ENCODE data around the gene COL4A2.

COL4A2 gene

DNA sequence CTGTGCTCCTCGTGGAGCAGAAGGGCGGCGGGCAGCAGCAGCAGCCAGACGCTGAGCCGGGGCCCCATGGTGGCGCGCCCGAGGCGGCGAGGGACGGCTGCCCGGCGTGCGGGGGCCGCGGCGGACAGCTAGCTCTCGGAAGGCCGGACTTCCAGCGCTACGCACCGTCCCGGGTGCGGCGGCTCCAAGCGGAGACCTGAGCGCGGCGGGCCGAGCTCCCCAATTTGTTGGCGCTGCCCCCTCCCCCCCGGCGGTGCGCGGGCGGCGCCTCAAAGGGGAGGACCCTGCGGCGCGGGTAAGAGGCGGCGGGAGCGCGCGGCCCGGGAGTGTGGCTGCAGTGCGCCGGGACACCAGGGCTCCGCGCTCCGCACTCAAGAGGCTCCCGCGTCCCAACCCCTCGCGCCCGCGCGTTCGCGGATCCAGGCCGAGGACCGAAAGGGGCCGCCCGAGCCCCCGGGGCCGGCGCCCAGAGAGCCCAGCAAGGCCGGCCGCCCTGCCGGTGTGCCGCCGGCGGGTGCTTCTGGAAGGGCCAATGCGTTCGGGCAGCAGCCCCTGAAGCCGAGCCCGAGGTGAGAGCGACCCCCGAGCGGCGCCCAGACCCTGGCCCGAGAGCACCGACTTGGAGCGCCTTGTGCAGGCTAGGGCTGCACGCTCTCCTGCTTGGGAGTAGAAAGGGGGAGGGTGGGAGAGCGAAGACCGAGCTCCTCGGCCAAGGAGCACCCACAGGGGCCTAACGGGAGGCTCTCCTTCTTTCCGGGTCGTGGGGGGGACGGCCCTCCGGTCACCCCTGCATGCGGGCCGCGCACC, at the start of gene COL4A2, which contains the start of gene COL4A1:
Gene COL4A2, plus strand, starts transcription at position 325 of the 807 bp plus-strand sequence. CDS start 620 bp downstream, outside the sequence.
Gene COL4A1, minus strand, starts transcription at position 198 of the 807 bp plus-strand sequence. Its CDS starts 130 bp downstream, at position 68.
- DNase-seq: peak; percentile 15 to 49

GRCh38 chr13:110257408-110257807, 49.7 kb upstream of the COL4A2 start:
- DNase-seq: no peak

DNA sequence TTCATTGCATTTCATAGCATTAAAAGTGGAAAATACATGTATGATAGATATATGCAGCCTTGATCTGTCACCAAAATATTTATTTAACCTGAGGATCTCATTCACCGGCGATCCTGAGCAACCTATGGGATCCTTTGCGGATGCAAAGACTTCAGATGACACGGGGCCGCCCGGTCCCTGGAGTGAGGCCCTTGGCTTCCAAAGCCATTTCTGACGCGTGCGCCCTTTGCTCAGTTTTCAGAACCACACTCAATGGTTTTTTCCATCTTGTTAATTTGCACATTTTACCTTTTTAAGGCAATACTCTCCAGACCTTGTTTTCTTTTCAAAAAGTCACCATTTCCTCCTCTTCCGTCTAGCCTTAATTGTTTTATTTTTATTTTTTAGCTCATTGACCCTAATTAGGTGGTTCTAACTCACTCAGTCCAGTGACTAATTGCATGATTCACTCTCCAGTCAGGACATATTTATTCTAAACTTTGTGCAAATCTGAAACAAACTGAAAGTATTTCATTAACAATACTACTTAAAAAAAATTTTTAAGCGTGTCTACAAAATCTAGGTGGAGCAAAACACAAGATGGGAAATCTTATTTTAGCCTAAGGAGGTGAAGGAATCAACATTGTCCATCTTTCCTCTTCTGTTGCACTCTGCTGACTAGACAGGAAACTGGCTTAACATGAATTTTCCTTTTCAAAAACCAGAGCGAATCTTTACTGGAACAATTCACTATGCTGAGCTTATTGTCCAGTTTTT, 48.0 kb upstream of the COL4A2 start:
- no peak for DNase-seq

GRCh38 chr13:110259651-110260050, 47.4 kb upstream of the COL4A2 start:
- no peak for DNase-seq

- no peak for DNase-seq
These were observed 45.7 kb upstream of the COL4A2 start for GRCh38 chr13:110261166-110262081.

GRCh38 chr13:110262082-110262436, 45.0 kb upstream of the COL4A2 start:
- no peak for DNase-seq

DNA sequence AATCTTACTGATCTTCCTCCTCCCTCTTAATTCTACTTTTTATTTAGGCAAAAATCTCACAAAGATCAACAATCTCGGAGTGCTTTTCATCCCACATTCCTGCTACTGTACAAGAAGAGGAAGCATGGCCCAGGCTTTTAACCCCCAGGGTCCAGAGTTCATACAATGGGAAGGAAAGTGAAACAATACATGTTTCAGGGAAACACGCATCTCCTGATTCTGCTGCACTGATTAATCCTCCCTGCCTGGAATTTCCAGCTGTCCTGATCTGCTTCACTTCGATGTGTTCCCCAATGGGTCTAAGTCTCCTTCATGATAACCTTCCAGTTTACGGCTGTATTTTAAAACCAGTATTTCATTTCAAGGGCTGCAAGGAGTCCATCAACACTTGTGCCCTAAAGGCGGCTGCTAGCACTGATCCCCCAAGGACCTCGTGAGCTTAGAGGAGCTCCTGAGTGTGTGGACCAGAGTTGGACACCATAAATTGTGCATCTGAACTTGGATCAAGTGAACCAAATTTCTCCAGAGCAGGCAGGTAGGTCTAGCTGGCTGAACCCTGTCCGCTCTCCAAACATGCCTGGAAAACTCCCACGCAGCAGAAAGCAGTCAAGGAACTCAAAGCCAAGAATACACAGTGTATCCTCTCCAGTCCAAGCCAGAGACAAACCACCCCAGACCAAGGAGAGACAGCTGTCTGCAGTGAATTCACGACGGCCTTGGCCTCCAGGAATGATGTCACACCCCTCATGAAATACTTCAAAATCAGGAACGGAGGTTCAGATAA, 44.4 kb upstream of the COL4A2 start:
- no peak for DNase-seq

DNA sequence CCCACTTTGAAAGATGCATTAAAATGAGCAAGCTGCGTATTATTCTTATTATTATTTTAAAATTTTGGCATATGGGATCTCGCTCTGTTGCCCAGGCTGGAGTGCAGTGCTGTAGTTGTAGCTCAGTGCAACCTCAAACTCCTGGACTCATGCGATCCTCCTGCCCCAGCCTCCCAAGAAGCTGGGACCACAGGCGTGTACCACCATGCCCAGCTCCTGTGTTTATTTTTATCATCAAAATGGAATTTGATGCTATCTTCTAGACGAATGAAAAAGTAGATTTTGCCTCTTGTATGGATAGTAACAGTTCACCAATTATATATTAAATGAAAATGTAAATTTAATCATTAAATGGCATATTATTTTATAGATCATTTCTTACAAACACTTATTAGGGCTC, 43.7 kb upstream of the COL4A2 start:
- no peak for DNase-seq

GRCh38 chr13:110263888-110264287, 43.2 kb upstream of the COL4A2 start:
- no peak for DNase-seq

DNA sequence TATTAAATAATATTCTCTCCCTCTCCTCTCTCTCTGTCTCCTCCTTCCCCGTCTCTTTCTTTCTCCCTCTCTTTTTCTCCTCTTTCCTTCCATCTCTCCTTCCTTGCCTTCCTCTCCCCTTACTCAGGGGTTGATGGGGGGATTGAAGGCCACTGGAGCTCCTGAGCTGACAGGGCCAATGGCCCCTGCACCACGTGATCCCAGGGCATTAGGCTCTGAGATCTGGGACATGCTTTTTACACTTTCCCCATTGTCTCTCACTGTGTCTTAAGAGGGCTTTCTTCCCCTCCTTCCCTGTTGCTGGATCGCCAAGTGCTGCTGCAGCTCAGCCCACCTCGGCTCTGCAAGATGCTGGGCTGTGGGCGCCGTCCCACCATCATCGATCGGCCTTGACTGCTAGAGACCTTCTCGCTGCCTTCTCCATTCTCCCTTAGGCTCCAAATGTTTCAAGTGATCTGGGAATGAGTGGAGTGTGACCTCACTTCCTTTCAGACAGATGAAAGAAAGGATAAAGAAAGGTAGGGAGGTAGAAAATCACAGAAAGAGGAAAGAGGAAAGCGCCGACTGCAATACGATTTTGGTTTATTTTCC, 42.3 kb upstream of the COL4A2 start:
- no peak for DNase-seq

DNA sequence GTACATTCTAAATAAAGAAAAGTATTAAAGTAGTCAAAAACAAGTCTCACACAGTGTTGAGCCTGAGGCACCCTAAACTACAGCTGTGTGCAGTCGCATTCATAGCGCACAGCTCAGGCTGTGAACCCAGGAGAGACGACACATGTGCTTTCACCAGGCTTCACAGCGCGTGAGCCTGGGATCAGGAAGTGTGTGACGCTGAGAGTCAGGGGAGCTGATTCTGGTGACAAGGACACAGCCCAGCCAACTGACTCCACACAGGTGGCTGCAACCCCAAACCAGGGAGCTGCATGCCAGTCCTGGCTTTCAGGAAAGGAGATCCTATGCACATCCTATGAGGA, 41.8 kb upstream of the COL4A2 start:
- DNase-seq: no peak

DNA sequence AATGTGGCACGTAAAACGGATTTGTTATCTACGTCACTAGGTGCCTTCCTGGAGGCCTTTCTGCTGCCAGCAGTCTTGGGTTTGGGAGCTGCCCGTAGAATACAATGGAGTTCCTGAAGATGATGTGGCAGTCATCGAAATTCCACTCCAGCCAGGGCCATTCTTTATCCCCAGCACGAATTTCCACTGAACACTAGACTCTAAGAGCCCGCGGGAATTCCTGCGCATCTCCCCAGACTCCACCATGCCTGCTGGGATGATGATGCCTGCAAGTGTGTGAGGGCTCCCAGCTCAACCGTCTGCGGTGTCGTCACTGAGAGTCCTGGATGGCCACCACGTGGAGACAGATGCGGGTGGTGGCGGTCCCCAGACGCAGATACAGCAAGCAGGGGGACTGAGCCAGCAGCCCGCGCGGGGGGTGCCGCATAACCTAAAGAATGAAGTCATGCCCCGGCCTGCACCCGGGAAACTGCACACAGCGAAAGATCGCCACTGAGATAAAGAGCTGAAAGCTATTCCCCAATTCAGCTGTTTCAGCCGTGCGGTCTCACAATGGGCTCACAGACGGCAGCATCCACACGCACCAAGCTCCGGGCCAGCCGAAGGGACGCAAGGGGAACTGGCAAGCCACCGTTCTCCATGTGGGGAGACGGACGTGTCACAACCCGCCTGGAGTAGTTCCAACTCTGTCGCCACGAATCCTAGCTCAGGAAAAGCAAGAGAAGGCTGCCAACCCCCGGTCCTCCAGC, 41.2 kb upstream of the COL4A2 start:
- no peak for DNase-seq

GRCh38 chr13:110266431-110266809, 40.7 kb upstream of the COL4A2 start:
- no peak for DNase-seq

GRCh38 chr13:110266983-110267382, 40.1 kb upstream of the COL4A2 start:
- no peak for DNase-seq

DNA sequence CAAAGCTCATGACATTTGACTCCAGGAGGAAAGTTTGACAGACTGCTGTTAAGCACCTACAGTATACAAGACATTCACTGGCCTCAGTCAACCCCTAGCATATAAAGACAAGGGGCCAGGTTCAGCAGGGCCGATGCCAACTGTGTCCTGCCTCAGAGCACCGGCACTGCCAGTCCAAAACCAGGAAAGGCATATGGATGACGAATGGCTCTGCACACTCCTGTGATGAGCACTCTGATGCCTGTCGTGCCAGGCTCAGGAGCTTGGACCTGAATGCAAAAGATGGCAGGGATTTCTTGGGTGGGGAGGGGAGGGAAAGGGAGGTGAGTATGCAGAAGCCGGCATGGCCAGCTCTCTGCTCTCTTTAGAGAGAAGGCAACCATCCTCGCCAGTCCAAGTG, 39.0 kb upstream of the COL4A2 start:
- DNase-seq: no peak

DNA sequence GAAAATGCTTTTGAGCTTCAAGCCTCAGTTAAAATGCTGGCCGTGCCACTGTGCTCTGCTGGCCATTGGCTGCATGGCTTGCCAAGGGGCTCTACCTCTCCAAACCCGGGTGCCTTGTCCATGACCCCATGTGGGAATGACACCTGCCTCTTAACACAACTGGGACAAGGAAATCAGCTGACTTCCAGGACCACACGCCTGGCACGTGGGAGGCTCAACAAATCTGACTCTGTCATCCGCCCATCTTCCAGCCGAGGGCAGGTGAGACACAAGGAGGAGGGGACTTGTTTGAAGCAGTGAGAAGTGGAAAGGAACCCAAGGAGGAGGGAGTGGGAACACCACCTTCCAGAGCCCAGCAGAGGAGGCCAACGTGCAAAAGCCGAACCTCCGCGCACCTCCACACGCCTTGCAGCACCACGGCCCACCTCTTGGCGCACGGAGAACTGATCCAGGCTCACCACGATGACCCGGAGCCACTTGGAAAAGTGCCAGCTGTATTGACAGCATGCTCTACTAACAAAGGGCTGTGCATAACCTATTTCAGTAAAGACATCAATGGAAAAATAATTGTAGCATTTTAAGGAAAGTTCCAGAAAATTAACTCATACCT, 38.4 kb upstream of the COL4A2 start:
- no peak for DNase-seq

DNA sequence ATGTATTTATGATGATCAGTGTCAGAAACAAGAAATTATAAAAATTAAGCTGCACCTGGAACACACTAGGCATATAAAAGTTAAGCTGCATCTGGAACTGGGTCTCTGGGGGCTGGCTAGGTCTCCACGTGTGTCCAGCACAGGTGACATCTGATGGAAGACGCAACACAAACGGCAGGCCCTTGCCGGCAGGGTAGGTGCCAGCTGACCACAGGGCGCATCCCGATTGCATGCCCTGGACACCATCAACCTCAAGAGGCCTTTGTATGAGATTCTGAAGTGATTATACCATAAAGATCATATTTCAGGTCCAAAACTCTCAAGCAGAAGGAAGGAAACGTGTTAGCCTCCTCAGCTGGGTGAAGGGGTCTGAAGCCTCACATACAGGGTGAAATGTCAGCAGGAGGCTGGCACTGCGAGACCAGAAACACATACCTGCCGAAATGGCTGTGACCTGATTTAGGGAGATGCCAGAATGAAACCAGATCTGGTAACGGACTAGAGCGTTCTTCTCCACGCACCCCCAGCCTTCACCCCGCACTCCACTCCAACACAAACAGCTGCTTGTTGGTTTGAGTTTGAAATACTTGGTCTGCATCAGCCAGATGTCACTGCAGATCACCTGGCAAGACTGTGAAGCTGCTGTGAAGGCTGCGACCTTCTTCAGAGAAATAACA, 37.4 kb upstream of the COL4A2 start:
- no peak for DNase-seq

DNA sequence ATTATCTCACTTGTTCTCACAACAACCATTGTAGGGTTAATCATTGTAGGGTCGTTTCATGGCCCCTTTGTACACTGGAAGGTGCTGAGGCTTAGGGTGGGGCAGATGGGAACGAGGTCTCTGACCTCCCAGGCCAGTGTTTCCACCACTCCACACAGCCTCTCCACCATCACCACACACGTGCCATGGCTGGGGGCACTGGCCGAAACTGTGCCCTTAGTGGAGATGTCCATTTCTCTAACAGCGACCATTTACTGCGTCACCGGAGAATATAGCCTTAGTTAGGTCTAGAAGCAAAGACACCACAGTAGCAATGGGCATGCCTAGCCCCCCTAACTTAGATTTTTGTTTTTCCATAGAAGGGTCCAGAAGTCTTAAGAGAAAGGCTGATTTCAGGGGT, 36.6 kb upstream of the COL4A2 start:
- no peak for DNase-seq

DNA sequence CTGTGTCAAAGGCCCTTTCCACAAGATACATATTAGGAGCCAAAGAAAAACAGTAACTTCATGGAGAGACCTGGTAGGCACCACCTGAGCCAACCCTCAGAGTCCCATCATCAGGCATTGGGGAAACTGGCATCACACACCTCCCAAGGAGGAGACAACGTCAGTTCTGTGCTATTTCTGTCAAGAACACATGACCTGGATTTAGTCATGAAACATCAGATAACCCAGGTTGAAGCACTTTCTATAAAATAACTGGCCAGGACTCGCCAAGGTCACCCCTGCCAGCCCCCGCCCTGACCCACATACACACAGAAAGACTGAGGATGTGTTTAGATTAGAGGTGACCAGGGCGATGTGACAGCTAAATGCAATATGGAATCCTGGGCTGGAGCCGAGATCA, 35.8 kb upstream of the COL4A2 start:
- no peak for DNase-seq

DNA sequence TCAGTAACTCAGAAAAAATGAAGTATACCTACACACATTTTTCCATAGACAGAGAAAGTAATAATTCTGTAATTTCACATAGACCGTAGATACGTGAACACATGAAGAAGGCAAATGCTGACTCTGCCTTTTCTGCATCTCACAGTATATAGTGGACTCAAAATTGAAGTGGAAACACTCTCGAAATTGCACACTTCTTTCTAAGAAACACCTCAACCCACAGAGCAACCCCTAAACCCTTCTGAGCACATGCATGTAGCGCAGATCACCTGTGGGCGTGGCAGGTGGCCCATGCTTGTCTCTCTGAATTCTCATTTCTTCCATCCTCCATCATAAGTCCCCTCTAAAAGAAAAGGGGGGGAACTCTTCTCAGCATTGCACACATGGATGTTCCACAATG, 34.9 kb upstream of the COL4A2 start:
- no peak for DNase-seq
